ENCODE data around the gene HERC2.
"Not testable (repeated sequence)": the region's sequence is repeated elsewhere in the genome, so short reads cannot be mapped to it uniquely, and the experiment has no call there.

Gene HERC2

DNA sequence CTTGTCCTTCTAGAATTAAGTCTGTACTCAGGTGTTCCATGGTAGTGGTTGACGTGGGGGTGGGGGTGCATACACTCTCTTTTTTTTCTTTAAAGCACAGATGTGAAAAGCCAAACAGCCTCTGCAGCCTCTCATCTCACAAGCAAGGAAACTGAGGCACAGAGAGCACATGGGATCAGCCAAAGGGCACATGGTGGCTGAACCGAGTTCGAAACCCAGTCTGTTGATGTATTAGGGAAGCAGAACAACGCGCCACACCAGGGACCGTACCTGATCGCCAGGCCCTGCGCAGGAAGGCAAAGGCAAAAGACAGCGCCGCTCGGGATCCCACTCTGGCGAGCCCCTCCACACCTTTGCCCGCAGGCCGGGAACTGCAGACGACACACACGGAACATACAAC lies 47.3 kb downstream of the HERC2 start:
- no peak for DNase-seq

DNA sequence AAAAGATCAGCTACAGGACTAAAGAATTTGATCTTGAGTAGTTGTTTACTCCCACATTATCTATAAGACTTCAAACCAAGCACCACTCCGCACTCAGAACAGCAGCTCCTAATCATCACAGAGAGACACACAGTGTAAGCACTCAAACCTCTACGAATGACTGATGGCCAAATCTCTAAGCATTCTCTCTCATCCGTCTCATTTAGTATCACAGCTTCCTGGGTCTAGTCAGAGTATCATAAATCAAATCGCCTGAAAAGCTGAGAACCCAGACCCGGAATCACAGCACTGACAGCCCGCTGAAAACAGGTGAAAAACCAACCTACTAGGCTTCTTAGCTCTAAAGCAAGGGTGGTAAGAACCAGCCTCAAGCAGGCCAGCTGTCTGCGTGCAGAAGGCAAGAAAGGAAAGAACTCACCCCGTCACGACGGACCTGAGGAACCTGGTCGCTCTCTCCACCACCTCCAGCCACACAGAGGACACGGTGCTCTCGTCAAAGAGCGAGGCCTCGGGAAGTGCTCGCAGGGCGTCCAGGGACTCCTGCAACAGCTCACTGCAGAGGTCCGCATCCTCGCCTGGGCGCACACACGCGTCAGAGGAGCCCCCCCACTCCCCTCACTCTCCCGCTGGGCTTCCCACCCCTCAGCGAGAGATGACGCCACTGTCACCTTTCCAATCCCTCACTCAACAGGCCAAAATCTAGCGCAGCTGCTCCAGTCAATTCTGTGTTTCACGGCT lies 47.9 kb downstream of the HERC2 start:
- no peak for DNase-seq

DNA sequence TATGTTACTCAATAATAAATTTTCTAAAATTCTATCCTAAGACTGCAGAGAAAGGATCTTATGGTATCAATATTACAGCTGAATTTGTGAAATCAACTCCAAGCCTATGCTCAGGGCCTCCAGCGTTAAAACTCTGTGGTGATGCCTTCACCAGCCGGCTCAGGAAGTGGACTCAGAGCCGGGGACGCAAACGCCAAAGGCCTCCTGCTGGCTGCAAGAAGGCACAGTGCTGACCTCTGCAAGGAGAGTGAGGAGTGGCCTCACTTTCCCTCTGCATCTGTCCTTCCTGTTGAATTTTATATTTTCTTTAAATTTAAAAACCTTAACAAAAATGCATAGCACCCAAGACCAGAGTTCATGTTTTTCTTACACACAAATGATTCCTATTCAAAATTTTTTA lies 48.5 kb downstream of the HERC2 start:
- DNase-seq, result no peak

DNA sequence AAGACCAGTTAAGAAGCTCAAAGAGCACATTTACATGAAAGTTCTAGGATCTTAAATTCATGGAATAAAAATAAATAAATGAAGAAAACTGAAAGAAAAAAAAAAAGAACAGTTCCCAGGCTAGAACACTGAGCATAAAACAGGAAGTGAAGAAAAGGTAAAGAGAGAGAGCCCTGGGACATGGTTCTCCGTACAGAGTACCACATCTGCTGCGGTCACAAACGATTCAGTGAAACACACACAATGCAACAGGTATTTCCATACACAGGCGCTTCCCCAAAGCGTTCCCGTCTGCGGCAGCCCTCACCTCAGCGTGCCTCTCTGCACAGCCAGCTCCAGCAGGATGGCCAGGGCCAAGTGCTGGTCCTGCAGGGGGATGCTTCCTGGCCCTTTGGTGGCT lies 49.4 kb downstream of the HERC2 start:
- DNase-seq, result no peak

DNA sequence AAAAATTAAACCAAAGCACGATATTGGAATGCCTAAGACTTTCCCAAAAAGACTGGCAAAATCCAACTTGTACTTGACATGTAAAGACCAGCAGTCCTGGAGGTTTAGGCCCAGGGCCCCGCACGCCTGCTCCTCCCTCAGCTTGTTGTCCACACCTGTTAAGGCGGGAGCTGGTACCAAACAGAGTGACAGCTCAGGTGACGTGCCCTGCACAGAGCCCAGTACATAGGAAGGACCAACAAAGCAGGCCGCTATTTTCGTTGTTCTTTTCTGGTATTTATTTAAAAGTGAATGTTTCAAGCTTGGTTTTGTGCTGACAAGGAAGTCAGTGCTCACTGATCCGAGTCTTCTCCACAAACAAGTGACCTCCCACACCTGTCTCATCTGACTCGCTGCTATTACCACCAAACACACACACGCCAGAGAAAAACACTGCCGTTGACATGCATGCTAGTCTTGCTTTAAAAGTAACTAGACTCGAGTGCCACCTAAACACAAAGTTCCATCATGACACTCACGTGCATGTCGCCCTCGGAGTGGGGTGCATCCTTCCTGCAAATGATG lies 50.2 kb downstream of the HERC2 start:
- DNase-seq, result no peak

DNA sequence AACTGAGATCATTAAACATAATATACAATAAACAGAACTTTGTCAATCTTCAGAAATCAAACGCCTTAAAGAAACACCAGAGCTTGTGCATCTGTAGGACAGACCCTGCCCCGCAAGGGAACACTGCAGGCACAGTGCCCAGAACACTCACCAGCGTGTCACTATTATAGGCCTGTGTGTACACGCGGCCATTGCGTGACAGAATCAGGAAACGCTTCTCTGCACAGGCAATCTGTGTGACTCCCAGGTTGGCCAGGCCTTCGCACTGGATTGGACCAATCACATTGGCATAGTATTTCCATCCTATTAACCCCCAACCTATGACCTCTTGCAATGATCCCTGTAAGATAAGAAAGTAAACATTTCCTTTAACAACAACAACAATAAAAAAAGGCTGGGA lies 52.9 kb downstream of the HERC2 start:
- DNase-seq, result no peak

DNA sequence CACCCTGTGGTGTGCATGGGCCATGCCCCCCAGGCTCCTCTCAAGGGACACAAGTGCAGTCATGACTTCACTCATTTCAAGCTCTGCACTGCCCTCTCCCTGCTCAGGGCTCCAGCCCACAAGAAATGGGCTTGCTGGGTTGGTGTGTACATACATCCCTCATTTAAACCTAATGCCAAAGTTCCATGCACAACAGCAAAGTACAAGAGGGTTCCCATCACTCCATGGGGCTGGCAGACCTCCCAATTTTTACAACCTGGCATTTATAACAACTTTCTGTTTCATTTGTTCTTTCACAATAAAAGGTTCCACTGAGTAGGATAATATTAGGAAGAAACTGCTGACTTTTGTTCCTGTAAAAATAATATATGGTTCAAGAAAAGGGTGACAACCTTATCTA lies 54.3 kb downstream of the HERC2 start:
- DNase-seq, result no peak

DNA sequence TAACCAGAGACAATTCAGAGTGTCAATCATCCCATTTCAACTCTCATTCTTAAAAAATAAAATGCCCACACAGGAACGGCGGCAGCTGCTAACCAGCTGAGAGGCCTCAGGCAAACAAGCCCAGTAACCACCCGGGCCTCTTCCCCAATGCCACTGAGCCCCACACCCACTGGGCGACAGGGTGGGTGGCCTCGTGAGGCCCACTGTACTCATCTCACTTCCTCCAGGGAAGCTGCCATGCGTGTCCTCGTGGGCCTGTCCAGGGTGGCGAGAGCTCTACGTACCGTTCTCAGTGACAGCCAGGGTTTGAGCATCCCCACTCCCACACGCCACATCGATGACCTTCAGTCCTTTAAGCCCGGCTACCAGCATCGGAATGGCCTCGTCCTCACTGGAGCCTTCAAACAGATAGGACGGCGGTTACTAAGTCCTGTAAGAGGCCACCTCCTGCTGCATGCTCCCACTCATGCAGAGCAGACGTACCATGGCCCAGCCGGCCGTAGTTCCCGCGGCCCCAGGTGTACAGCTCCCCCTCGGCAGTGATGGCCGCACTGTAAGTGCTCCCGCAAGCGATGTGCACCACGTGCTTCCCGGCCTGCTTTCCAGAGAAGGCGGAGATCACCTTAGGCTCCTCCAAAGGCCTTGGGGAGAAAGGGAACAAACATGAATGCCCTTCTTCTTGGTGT lies 56.5 kb downstream of the HERC2 start:
- no peak for DNase-seq

DNA sequence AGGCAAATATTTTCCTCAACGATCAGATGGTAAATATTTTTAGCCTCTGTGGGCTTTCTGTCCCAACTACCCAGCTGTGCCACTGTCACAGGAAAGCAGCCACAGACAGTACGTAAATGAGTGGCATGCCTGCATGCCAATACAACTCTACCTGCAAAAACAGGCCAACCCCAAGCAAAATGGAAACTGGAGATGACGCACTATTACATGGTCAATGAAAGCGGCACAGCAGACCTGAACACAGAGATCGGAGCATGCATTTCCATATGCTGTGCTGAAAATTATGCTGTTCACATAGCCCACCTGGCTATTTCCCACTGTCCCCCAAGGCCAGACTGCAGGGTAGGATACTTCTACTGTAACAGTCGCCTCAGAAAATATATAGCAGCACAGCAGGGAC lies 57.8 kb downstream of the HERC2 start:
- no peak for DNase-seq

DNA sequence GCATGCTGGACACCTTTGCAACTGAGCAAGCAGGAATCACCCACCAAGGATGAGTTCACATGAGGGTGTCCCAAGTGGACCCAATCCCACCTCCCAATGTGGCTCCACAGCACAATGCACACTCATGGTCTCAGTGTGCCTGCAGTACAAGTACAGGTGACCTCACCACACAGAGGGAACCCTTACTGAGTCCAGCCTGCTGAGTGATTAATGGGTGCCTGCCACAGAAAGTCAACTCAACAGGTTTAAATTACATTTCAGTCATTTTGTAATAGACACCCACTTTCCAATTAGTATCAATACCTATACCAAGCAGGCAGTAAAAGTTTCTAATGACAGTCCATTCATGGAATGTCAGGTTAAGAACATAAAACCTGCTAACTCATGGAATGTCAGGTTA lies 59.5 kb downstream of the HERC2 start:
- DNase-seq, result no peak

DNA sequence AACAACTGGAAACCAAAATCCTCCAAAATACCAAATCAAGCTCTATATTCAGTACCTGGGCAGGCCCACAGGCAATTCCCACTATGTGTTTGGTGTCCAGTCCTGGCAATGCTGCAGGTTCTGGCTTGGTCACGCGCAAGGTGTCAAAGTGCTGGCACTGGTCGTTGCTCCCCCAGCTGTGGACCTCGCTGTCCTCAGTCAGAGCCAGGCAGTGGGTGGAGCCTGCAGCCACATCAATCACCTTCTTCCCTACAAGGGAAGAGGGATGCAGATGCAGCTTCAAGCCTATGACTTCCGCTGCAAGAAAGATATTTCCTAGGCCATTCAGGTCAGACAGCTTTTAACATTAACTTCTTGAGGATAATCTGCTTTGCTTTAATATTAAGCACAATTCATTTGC lies 61.3 kb downstream of the HERC2 start:
- DNase-seq, result no peak

DNA sequence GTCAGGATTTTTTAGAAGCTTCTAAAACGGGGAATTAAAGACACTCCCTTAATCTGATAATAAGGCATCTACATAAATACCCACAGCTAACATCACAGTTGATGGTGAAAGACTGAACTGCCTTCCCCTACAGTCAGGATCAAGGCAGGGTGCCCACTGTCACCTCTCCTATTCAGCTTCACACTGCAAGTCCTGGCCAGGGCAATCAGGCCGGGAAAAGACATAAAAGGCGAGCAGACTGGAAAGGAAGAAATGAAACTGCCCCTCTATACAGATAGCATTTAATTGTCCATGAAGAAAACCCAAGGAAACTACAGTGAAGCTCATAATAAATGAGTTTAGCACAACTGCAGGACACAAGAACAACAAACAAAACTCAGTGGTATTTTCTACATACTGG lies 61.7 kb downstream of the HERC2 start:
- DNase-seq, result no peak

DNA sequence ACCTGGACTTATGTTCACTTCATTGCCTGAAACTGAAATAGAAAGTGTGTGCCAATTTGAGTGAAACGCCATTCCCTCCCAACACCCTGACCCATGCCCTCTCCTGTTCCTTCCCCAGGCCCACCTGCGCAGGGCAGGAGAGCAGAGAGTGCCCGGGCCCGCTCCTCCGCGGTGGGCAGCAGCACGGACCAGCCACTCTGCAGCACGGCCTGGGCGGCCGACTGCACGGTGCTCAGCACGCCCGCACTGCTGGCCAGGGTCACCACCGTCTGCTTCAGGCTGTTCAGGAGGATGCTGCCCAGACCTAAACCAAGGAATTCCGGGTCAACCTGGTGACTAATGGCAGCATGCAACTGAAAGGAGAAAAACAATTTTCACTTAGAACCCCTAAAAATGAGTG lies 66.0 kb downstream of the HERC2 start:
- DNase-seq, result no peak

DNA sequence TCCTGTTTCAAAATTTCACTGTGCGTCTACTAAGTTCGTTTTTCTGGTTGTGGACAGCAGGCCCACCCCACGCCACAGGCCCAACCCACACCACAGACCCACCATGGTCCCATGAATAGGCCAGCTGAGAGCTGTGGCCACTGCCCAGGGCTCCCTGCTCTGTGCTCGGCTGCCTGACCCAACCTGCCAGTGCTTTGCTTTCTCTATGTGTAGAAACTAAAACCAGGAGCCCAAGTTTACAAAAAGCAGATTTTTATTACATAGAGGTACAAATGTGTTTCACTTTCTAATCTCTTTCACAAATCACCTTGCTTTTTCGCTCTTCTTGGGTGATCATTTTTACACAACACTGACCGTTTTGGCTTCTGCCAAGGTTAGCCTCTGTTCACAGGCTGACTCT lies 69.1 kb downstream of the HERC2 start:
- DNase-seq, result no peak

DNA sequence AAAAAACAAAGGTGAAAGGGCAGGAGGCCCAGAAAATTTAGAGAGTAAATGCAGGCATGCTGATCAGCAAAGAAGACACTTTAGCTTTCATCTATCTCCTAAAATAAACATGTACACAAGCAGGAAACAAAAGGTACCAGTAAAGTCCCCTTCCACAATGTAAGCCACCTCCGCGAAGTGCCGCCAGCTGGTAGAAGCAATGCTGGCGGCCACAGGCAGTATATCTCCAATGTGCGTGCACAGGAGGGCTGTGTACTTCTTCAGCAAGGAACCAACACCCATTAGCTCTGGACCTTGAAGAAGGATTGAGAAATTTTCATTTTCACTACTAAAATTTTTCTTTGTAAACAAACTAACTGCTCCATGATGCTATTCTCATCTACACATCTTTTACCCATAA lies 75.4 kb downstream of the HERC2 start:
- DNase-seq, result no peak

DNA sequence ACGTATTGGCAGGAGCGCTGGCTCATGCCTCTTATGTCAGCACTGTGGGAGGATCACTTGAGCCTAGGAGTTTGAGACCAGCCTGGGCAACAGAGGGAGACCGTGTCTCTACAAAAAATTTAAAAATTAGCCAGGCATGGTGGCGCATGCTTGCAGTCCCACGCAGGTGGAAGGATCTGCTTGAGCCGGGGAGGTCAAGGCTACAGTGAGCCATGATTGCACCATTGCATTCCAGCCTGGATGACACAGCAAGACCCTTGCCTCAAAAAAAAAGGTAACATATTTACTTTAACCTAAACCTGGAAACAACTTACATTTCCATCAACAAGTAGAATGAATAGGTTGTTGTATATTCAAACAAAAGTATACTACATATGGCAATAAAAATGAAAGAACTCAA lies 78.1 kb downstream of the HERC2 start:
- no peak for DNase-seq

DNA sequence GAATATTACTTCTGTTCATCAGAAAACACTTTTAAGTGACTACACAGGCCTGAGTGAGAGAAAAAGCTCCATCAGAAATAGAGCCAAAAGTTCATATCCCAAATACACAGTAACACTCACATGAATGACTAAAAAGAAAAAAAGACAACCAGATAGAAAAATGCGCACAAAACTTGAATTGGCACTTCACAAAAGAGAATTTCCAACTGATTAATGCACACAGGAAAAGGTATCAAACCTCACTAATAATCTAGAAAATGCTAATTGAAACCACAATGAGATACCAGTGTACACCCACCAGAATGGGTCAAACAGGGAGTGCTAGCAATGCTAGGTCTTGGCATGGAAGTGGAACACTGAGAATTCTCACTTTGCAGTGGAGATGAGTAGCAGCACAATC lies 78.6 kb downstream of the HERC2 start:
- no peak for DNase-seq

DNA sequence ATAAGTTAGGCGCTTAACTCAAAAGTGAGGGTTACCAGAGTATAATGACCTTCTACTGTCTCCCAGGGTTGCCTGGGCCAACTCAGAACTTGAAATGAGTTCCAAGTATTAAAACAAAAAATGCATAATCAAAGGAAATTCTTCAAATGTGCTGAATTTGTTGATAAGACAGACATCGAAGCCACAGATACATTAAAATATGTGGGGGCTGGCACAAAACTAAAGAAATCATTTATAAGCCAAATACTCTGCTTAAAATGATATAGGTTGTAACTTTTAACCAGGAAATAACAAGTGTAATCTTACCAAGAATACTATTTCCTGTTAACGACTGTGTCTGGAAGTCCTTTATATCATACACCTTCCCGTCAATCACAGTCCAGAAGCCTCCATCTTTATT lies 83.7 kb downstream of the HERC2 start:
- DNase-seq, result not testable (repeated sequence)

DNA sequence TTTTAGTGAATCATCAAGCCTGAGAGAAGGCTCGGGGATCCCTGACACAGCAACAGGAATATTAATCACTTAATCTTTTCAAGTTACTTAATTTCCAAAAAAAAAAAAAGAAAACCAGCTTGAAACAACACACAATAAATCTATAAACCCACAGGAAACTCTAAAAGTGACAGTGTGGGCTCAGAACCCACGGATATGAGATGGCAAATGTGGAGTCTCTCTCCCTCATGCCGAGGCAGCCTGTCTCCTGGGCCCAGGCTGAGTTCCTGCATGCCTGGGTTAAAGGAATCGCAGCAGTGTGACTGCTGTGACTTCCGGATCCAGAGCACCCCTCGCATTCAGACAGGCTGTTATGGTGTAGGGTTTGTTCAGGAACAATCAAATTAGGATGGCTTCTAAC lies 90.2 kb downstream of the HERC2 start:
- DNase-seq, result not testable (repeated sequence)

DNA sequence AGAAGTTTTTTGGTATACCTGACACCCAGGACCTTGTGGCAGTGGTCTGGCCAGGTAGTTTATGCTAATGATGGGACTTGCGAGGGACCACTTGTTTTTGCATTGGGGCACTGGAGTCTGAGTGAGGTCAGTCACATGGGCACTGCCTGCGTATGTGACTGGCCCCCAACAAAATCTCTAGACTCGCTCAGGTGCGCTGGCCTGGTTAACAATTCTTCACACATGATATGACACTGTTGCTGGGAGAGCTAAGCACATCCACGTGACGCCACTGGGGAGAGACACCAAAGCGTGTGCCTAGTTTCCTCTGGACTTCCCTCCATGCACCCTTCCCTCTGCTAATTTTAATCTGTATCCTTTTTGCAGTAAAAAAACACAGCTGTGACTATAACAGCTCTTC lies 90.6 kb downstream of the HERC2 start:
- DNase-seq, result not testable (repeated sequence)

DNA sequence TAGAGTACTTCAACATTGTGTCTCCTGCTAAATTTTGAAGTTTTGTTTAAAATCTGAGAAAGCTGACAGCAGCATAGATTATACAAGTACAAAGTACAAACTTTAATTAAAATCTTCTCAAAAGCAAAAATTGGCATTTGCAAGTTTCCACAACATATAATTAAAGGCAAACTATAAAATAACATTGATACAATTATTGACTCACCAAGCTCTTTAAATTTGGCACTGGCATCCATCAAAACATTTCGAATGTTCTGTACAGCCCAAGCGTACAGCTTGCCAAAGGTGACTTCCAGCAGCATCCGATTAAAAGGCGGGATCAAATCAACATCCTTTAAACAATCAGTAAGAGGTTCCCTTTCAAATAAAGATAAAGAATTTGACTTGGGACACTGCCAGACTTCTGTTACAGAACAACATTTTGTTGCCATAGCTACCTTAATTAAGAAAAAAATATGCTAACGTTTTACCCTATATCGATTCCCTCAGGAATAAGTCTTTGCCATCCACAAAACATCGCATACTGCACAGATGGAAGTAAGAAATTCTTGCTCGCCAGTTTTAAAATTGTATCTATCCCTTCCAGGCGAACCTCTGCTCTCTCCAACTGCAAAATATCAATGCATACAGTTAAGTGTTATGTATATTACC lies 92.9 kb downstream of the HERC2 start:
- DNase-seq, result not testable (repeated sequence)

DNA sequence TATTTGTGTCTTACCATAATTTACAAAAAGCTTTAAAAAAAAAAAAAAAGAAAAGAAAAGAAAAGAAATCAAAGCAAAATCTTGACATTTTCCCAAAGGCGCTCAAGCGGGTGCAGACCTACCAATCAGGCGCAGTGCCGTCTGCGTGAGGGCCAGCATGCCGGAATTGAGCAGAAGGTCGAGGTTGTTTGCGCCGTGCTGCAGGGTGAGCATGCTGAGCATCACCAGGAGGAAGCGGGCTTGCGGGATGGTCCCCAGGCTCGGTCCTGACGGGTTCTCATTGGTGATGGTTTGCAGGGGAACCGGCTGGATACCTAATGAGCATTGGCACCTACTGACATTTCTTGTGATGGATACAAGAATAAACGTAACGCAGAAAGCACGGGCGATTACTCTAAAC lies 93.9 kb downstream of the HERC2 start:
- no peak for DNase-seq

DNA sequence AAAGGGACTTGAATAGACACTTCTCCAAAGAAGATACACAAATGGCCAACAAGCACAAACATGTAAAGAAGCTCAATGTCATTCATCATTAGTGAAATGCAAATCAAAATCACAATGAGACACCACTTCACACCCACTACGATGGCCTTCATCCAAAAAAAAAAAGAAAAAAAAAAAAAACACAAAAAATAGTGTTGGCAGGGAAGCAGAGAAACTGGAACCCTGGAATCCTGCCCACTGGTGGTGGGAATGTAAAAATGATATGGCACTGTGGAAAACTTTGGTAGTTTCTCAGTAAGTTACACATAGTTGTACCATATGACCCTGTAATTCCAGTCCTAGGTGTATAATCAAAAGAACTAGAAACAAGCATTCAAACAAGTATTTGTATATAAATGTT lies 94.7 kb downstream of the HERC2 start:
- not testable (repeated sequence) for DNase-seq

DNA sequence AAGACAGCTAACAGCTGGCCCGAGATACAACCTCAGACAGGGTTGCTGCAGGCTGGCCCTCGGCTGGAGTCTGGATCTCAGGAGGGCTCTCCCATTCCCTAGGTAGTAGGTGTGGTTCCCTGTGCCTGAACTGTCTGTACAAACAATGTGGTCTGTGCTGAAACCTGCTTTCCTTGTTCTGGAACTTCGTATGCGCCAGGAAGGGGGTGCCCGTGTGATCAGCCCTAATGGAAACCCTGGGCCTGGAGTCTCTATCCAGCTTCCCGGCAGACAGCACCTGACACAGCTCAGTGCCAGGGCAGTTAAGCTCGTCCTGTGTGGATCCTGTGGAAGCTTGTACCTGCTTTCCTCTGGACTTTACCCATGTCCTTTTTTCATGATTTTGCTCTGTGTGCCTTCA lies 99.4 kb downstream of the HERC2 start:
- DNase-seq, result not testable (repeated sequence)
